ENCODE measurements around the gene GCNT2. TPM values are rescaled to one million over a fixed set of nuclear protein-coding genes. Genes with fewer than 3 reads are reported as not detected.
"Not testable (repeated sequence)": the region's sequence is repeated elsewhere in the genome, so short reads cannot be mapped to it uniquely, and the experiment has no call there.

The GCNT2 gene
- total RNA-seq, 4 donors from 2014 or later = 12.4 to 92.5 (median 77.0) TPM

DNA sequence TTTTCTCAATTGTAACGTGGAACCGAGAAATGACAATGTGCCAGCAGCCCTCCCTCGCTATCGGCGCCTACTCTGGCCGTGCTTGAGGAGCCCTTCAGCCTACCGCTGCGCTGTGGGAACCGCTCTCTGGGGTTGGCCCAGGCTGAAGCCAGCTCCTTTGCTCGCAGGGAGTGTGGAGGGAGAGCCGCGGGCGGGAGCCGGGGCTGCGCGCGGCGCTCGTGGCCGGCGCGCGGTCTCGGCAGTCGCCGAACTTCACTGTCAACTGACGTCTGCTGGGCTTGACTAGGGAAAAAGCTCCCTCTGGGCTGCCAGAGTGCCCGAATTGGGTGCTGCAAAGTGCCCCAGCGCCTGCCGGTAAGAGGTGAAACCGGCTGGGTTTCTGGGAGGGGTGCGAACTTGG, 29.7 kb upstream of the GCNT2 start:
- H3K9me3 ChIP-seq = no peaks in the 10 kb centered on the region
- no peak overlapping the region for H3K4me3 ChIP-seq
- H3K27me3 ChIP-seq = no peaks in the 10 kb centered on the region
- no peaks in the 10 kb centered on the region for H3K36me3 ChIP-seq
- H3K27ac ChIP-seq = no peak overlapping the region
- H3K4me1 ChIP-seq = no peaks in the 10 kb centered on the region
- no peak for DNase-seq
- TF ChIP-seq, protein P1, sequence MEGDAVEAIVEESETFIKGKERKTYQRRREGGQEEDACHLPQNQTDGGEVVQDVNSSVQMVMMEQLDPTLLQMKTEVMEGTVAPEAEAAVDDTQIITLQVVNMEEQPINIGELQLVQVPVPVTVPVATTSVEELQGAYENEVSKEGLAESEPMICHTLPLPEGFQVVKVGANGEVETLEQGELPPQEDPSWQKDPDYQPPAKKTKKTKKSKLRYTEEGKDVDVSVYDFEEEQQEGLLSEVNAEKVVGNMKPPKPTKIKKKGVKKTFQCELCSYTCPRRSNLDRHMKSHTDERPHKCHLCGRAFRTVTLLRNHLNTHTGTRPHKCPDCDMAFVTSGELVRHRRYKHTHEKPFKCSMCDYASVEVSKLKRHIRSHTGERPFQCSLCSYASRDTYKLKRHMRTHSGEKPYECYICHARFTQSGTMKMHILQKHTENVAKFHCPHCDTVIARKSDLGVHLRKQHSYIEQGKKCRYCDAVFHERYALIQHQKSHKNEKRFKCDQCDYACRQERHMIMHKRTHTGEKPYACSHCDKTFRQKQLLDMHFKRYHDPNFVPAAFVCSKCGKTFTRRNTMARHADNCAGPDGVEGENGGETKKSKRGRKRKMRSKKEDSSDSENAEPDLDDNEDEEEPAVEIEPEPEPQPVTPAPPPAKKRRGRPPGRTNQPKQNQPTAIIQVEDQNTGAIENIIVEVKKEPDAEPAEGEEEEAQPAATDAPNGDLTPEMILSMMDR (IDR thresholded peaks at IDR 0.05) = no peak
- no peak for TF ChIP-seq POLR2A (IDR thresholded peaks at IDR 0.05)

DNA sequence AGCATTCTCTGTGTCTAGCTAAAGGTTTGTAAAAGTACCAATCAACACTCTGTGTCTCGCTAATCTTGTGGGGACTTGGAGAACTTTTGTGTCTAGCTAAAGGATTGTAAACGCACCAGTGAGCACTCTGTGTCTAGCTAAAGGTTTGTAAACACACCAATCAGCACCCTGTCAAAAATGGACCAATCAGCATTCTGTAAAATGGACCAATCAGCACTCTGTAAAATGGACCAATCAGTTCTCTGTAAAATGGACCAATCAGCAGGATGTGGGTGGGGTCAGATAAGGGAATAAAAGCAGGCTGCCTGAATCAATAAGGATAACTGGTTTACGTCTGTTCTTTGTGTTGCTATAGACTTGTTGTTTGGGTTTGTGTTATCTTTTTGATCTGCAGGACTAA, 29.2 kb upstream of the GCNT2 start:
- H3K36me3 ChIP-seq, DNase-seq, H3K4me3 ChIP-seq, H3K27ac ChIP-seq, H3K27me3 ChIP-seq, H3K9me3 ChIP-seq, H3K4me1 ChIP-seq: not testable (repeated sequence)

DNA sequence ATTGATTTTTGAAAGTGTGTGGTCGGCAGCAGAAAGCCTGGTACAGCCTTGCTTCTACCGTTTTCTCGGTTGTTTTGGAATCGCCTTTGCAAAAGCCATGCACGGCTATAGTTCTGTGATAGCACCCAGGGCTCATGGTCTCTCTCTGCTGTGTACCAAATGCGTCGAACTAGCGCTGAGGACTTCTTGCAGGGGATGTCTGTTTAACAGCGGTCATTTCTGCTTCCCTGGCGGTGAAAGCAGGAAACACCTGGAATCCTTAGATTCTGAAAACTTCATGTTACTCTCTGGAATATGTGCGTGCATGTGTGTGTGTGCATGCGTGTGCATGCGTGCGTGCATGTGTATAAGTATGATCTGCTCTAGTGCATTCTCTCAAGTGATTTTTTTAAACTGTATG, 26.1 kb upstream of the GCNT2 start:
- H3K27me3 ChIP-seq = no peaks in the 10 kb centered on the region
- H3K9me3 ChIP-seq = no peaks in the 10 kb centered on the region
- H3K36me3 ChIP-seq = no peaks in the 10 kb centered on the region
- H3K4me3 ChIP-seq = no peak overlapping the region
- no peak for DNase-seq
- H3K4me1 ChIP-seq = no peaks in the 10 kb centered on the region
- no peak for TF ChIP-seq POLR2A (IDR thresholded peaks at IDR 0.05)
- TF ChIP-seq, protein P1 (IDR thresholded peaks at IDR 0.05) = no peak
- H3K27ac ChIP-seq = no peak overlapping the region

DNA sequence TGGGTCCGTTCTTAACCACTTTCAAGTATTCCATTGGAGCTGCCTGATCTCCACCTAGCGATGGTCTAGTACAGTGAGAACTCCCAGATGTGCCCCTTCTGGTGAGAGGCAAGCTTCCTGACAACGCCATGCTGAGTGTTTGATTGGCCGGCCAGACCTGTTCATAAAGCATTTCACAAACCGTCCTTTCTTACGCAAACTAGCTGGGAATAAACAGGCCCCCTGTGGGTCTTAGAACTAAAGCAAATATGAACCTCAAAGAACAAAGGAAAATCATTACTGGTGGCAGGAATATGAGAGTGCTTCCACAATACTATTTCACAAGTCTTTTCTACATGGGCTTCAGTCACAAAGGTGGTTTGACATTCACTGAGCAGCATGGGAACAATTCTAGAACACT, 15.6 kb upstream of the GCNT2 start:
- H3K36me3 ChIP-seq = no peaks in the 10 kb centered on the region
- no peak overlapping the region for H3K27ac ChIP-seq
- TF ChIP-seq, protein P1 (IDR thresholded peaks at IDR 0.05) = no peak
- no peak for TF ChIP-seq POLR2A (IDR thresholded peaks at IDR 0.05)
- no peaks in the 10 kb centered on the region for H3K9me3 ChIP-seq
- DNase-seq = no peak
- no peaks in the 10 kb centered on the region for H3K27me3 ChIP-seq
- H3K4me3 ChIP-seq = no peak overlapping the region
- no peaks in the 10 kb centered on the region for H3K4me1 ChIP-seq

DNA sequence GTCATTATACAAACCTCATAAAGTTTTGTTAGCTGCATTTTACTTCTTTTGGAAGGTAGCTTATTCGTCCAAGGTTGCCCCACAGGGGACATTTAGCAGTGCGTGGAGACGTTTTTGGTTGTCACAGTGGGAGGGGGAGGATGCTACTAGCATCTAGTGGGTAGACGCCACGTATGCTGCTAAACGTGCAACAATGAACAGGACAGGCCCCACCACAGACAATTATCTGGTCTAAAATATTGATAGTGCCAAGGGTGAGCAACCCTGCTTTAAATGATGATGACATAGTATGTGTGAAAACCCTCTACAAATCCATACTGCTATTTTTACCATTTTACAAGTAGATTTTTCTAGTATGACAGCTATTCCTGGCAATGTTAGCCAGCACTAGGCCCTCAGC, 13.9 kb upstream of the GCNT2 start:
- no peak overlapping the region for H3K27ac ChIP-seq
- no peaks in the 10 kb centered on the region for H3K36me3 ChIP-seq
- no peaks in the 10 kb centered on the region for H3K27me3 ChIP-seq
- no peak for TF ChIP-seq POLR2A (IDR thresholded peaks at IDR 0.05)
- TF ChIP-seq, protein P1 (IDR thresholded peaks at IDR 0.05) = no peak
- H3K4me1 ChIP-seq = no peaks in the 10 kb centered on the region
- DNase-seq = no peak
- H3K9me3 ChIP-seq = no peaks in the 10 kb centered on the region
- no peak overlapping the region for H3K4me3 ChIP-seq

DNA sequence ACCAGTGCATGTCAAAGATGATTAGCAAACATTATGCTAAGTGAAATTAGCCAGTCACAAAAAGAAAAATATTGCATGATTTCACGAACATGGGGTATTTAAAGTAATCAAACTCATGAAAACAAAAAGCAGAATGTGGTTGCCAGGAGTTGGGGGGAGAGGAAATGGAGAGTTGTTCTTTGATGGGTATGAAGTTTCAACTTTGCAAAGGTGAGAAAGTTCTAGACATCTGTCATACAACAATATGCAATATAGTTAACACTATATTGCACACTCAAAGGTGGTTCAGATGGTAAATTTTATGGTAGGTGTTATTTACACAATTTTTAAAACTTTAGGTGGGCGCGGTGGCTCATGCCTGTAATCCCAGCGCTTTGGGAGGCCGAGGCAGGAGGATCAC, 13.4 kb upstream of the GCNT2 start:
- no peak overlapping the region for H3K4me3 ChIP-seq
- no peaks in the 10 kb centered on the region for H3K36me3 ChIP-seq
- H3K4me1 ChIP-seq = no peaks in the 10 kb centered on the region
- H3K27ac ChIP-seq = no peak overlapping the region
- TF ChIP-seq, protein P1 (IDR thresholded peaks at IDR 0.05) = no peak
- TF ChIP-seq POLR2A (IDR thresholded peaks at IDR 0.05) = no peak
- no peak for DNase-seq
- no peaks in the 10 kb centered on the region for H3K9me3 ChIP-seq
- H3K27me3 ChIP-seq = no peaks in the 10 kb centered on the region

Measured in Peyer's patch (tissue), 4 donors.